Activated T-helper 2 cell treated with anti-CD3 and anti-CD28 coated beads, Interferon-gamma antibody, Interleukin-2, Interleukin-4, amounts not matched to agents 10 μg/mL and 5 μg/mL and 100 μg/mL, durations not matched to agents 14 hours and 24 hours and 36 hours (primary cell): ENCODE measurements around the gene VPS41. TPM values are rescaled to one million over a fixed set of nuclear protein-coding genes. Genes with fewer than 3 reads are reported as not detected.

Experiments used
- DNase-seq: peaks from one replicate; pipeline ENCODE4 v3.0.0; 2021; ENCODE audit warnings: low spot score
- H3K27ac Mint-ChIP-seq: one replicate; pipeline ENCODE4 v1.8.0; 2021; ENCODE audit warnings: mixed read lengths
- H3K27me3 Mint-ChIP-seq: one replicate; pipeline ENCODE4 v1.8.0; 2021; ENCODE audit warnings: low read depth, mixed read lengths
- H3K36me3 Mint-ChIP-seq: one replicate; pipeline ENCODE4 v1.8.0; 2021; ENCODE audit warnings: low read depth, mixed read lengths
- H3K4me1 Mint-ChIP-seq: one replicate; pipeline ENCODE4 v1.8.0; 2021; ENCODE audit warnings: low read depth, mixed read lengths
- H3K4me3 Mint-ChIP-seq: one replicate; pipeline ENCODE4 v1.8.0; 2021; ENCODE audit warnings: low read depth, mild to moderate bottlenecking, moderate library complexity, mixed read lengths
- H3K9me3 Mint-ChIP-seq: one replicate; pipeline ENCODE4 v1.8.0; 2021; ENCODE audit warnings: mixed read lengths
- intact Hi-C: fragments of 100-400 bp; cut with micrococcal nuclease; formaldehyde crosslinking; loops from one replicate; pipeline ENCODE4 v1.15.1; 2023
- total RNA-seq: library from RNA; stranded (reverse); gene quantifications from 2 replicates; pipeline ENCODE4 v1.2.3, GENCODE V29; 2022

VPS41 gene
- total RNA-seq, 1 donor from 2014 or later = 59.9 TPM

GRCh38 chr7:38817526-38817925 is 91.5 kb downstream of the VPS41 start:
- H3K4me1 Mint-ChIP-seq = peaks cover 6% of the 10 kb centered on the region
- H3K4me3 Mint-ChIP-seq = no peak overlapping the region
- intact Hi-C loops = no loop called here
- H3K36me3 Mint-ChIP-seq = peaks cover 16% of the 10 kb centered on the region
- no peaks in the 10 kb centered on the region for H3K9me3 Mint-ChIP-seq
- H3K27ac Mint-ChIP-seq = no peak overlapping the region
- H3K27me3 Mint-ChIP-seq = no peaks in the 10 kb centered on the region
- no peak for DNase-seq

DNA sequence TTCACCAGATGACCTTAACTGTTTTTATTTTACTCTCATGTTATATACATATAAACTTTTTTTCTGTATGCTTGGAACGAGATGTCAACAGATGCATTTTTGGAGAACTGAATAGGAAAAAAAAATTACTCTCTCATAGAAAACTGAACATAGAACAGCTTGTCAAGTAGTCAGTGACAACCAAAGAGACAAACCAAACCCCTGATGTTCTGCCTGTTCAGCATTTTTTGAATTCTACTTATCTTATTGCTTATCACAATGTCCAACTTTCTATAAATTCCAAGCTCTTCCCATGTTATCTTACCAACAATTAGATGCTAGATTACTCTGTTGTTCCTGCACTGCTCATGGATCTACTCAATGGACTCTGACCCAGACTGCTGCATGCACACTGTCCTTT is 95.2 kb downstream of the VPS41 start:
- intact Hi-C loops = no loop called here
- no peaks in the 10 kb centered on the region for H3K9me3 Mint-ChIP-seq
- DNase-seq = no peak
- peaks cover 16% of the 10 kb centered on the region for H3K36me3 Mint-ChIP-seq
- no peak overlapping the region for H3K4me3 Mint-ChIP-seq
- H3K27ac Mint-ChIP-seq = no peak overlapping the region
- H3K27me3 Mint-ChIP-seq = no peaks in the 10 kb centered on the region
- H3K4me1 Mint-ChIP-seq = peaks cover 6% of the 10 kb centered on the region

GRCh38 chr7:38806912-38807311 is 102.1 kb downstream of the VPS41 start:
- Mint-ChIP-seq H3K27ac (no peak overlapping the region), H3K4me1 (no peaks in the 10 kb centered on the region), H3K9me3 (no peaks in the 10 kb centered on the region), H3K27me3 (no peaks in the 10 kb centered on the region), H3K36me3 (no peaks in the 10 kb centered on the region), H3K4me3 (no peak overlapping the region)
- DNase-seq = no peak
- intact Hi-C loops = no loop called here

- H3K9me3 Mint-ChIP-seq = no peaks in the 10 kb centered on the region
- H3K4me1 Mint-ChIP-seq = no peaks in the 10 kb centered on the region
- no peaks in the 10 kb centered on the region for H3K27me3 Mint-ChIP-seq
- DNase-seq = no peak
- intact Hi-C loops = no loop called here
- no peak overlapping the region for H3K27ac Mint-ChIP-seq
- no peak overlapping the region for H3K4me3 Mint-ChIP-seq
- no peaks in the 10 kb centered on the region for H3K36me3 Mint-ChIP-seq
Measured at GRCh38 chr7:38801786-38802185, 107.2 kb downstream of the VPS41 start.

DNA sequence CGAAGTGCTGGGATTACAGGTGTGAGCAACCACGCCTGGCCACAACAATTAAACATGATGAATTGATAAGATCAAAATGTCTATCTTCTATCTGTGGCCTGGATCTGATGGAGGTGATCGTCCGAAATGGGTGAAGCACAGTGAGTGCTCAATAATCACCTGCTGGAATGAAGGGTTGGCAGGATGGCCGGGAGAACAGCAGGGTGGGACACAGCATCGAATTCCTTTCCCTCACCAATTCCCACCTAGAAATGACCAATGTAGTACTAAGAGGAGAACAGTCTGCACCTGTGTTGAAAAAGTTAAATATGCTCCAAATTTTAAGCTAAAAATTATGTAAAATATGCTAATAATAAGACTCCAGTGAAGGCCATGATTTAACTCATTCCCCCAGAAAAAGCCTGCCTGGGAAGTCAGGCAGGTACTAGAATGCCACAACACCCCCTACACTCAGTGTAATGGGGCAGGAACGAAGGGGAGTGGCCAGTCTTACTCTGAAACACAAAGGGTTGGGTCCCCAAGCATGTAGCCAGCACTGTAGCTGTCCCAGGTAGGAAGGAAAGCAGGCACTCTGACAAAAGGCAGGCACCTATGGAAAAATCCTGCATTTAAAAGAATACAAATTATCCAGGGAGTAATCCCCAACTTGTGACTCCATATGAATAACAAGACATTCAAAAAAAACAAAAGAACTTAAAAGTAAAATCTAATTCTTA is 110.3 kb downstream of the VPS41 start:
- Mint-ChIP-seq H3K36me3 (no peaks in the 10 kb centered on the region), H3K4me3 (no peak overlapping the region), H3K27me3 (no peaks in the 10 kb centered on the region), H3K9me3 (no peaks in the 10 kb centered on the region), H3K4me1 (no peaks in the 10 kb centered on the region), H3K27ac (no peak overlapping the region)
- intact Hi-C loops = loop anchor here (5.0 to 10.0 kb wide), 3 partner anchors 106 to 724 kb away; partner anchors contain the start of gene VPS41
- no peak for DNase-seq

- Mint-ChIP-seq H3K36me3 (no peaks in the 10 kb centered on the region), H3K27me3 (no peaks in the 10 kb centered on the region), H3K27ac (no peak overlapping the region), H3K9me3 (no peaks in the 10 kb centered on the region), H3K4me1 (no peaks in the 10 kb centered on the region), H3K4me3 (no peak overlapping the region)
- intact Hi-C loops = loop anchor here (1.0 to 10.0 kb wide), 4 partner anchors 108 to 725 kb away; partner anchors contain the start of gene VPS41
- no peak for DNase-seq
Measured at GRCh38 chr7:38796626-38797501, 112.1 kb downstream of the VPS41 start.

GRCh38 chr7:38795593-38795992 is 113.4 kb downstream of the VPS41 start:
- intact Hi-C loops = loop anchor here (5.0 to 10.0 kb wide), 3 partner anchors 109 to 727 kb away; partner anchors contain the start of gene VPS41
- H3K36me3 Mint-ChIP-seq = no peaks in the 10 kb centered on the region
- no peak overlapping the region for H3K27ac Mint-ChIP-seq
- no peaks in the 10 kb centered on the region for H3K27me3 Mint-ChIP-seq
- H3K4me3 Mint-ChIP-seq = no peak overlapping the region
- no peaks in the 10 kb centered on the region for H3K9me3 Mint-ChIP-seq
- DNase-seq = no peak
- no peaks in the 10 kb centered on the region for H3K4me1 Mint-ChIP-seq

DNA sequence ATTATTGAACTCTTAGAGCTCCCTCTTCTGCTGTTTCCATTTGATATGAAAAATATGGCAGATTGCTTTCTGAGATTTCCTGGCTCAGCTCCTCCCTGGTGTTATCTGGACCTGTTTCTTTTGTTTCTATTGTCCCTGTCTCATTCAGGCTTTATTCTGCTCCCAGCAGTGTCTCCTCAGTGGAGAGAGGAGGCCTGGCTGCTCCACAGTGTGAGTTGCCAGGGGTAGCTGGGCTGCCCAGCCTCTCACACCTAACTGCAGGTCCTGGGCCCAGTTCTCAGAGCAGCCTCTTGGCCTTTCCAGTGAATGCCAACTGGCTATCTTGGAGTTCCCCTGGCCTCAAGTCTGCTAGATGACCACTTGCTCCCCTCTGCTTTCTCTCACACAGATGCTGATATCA is 127.0 kb downstream of the VPS41 start:
- Mint-ChIP-seq H3K4me3 (no peak overlapping the region), H3K9me3 (no peaks in the 10 kb centered on the region), H3K4me1 (peaks cover under 1% of the 10 kb centered on the region), H3K27me3 (no peaks in the 10 kb centered on the region), H3K36me3 (peaks cover 5% of the 10 kb centered on the region), H3K27ac (no peak overlapping the region)
- DNase-seq = no peak
- intact Hi-C loops = no loop called here

- intact Hi-C loops = no loop called here
- Mint-ChIP-seq H3K9me3 (no peaks in the 10 kb centered on the region), H3K27me3 (no peaks in the 10 kb centered on the region), H3K4me3 (no peak overlapping the region), H3K27ac (no peak overlapping the region), H3K36me3 (peaks cover 11% of the 10 kb centered on the region), H3K4me1 (no peaks in the 10 kb centered on the region)
- no peak for DNase-seq
Measured at GRCh38 chr7:38777609-38778008, 131.4 kb downstream of the VPS41 start.

- H3K27ac Mint-ChIP-seq = no peak overlapping the region
- intact Hi-C loops = no loop called here
- H3K27me3 Mint-ChIP-seq = no peaks in the 10 kb centered on the region
- no peak overlapping the region for H3K4me3 Mint-ChIP-seq
- H3K9me3 Mint-ChIP-seq = no peaks in the 10 kb centered on the region
- DNase-seq = no peak
- H3K36me3 Mint-ChIP-seq = peaks cover 16% of the 10 kb centered on the region
- no peaks in the 10 kb centered on the region for H3K4me1 Mint-ChIP-seq
Measured at GRCh38 chr7:38775506-38776175, 133.3 kb downstream of the VPS41 start.

- no peak for DNase-seq
- Mint-ChIP-seq H3K36me3 (peaks cover 21% of the 10 kb centered on the region), H3K4me1 (no peaks in the 10 kb centered on the region), H3K4me3 (no peak overlapping the region), H3K27me3 (no peaks in the 10 kb centered on the region), H3K9me3 (no peaks in the 10 kb centered on the region), H3K27ac (no peak overlapping the region)
- intact Hi-C loops = no loop called here
Measured at GRCh38 chr7:38773430-38773829, 135.6 kb downstream of the VPS41 start.

DNA sequence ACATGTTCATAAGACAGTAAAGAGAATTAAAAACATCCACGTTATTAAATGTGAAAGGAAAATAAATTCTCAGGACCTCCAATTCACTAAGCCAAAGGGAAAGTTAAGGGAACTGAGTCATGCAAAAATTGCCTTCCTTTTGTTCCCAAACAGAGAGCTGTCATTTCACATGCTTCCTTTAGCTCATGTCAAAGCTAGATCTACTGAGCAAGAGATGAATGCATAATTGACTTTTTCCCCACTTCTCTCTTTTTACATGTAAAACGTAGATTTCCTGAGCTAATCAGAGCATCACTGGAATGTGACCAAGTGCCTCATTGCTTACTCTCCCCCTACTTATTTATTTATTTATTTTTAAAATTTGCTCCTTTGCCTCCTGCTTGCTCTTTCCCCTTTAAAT is 148.8 kb downstream of the VPS41 start:
- no peaks in the 10 kb centered on the region for H3K9me3 Mint-ChIP-seq

More for the DNA sequence above, 148.8 kb downstream of the VPS41 start:
- Mint-ChIP-seq H3K4me1 (no peaks in the 10 kb centered on the region), H3K4me3 (no peak overlapping the region), H3K27me3 (no peaks in the 10 kb centered on the region), H3K27ac (no peak overlapping the region), H3K36me3 (peaks cover 21% of the 10 kb centered on the region)
- DNase-seq = no peak
- intact Hi-C loops = no loop called here
